ENCODE measurements around the gene LRRC61. TPM values are rescaled to one million over a fixed set of nuclear protein-coding genes. Genes with fewer than 3 reads are reported as not detected.

The LRRC61 gene
- total and polyA plus RNA-seq, 11 donors = 1.8 to 9.4 (median 4.6) TPM

- intact Hi-C loops (cut with DNase I) = no loop called here
- TF ChIP-seq POLR2A (IDR thresholded peaks at IDR 0.05) (no peak), CTCF (IDR thresholded peaks at IDR 0.05) (no peak)
- Histone ChIP-seq H3K4me1 (peaks cover 0 to 8% (median 0%) of the 10 kb centered on the region in 12 donors), H3K27me3 (no peaks in the 10 kb centered on the region), H3K36me3 (peaks cover 0 to 5% (median 0%) of the 10 kb centered on the region in 9 donors), H3K4me3 (no peak overlapping the region), H3K27ac (no peak overlapping the region), H3K9me3 (no peaks in the 10 kb centered on the region)
- ATAC-seq (no peak), DNase-seq (no peak)
- 80 to 83% (median 82%) methylated on average over 22 of the region's 22 CpGs for WGBS, 4 donors
These were observed 6.4 kb downstream of the LRRC61 start for GRCh38 chr7:150329331-150330120.

GRCh38 chr7:150330211-150330885 lies 7.2 kb downstream of the LRRC61 start:
- H3K4me1 ChIP-seq = peaks cover 0 to 1% (median 0%) of the 10 kb centered on the region in 12 donors
- no peak overlapping the region for H3K27ac ChIP-seq
- H3K36me3 ChIP-seq = peaks cover 0 to 5% (median 0%) of the 10 kb centered on the region in 9 donors
- 84 to 97% (median 93%) methylated on average over 9 to 19 of the region's 19 CpGs for WGBS, 4 donors
- no peak for TF ChIP-seq CTCF (IDR thresholded peaks at IDR 0.05)
- TF ChIP-seq POLR2A (IDR thresholded peaks at IDR 0.05) = no peak
- no peak overlapping the region for H3K4me3 ChIP-seq
- DNase-seq (no peak), ATAC-seq (no peak)
- H3K27me3 ChIP-seq = no peaks in the 10 kb centered on the region
- no peaks in the 10 kb centered on the region for H3K9me3 ChIP-seq
- intact Hi-C loops (cut with DNase I) = no loop called here

- DNase-seq (peak in 1 of 5 donors; percentile 54), ATAC-seq (no peak)
- no peaks in the 10 kb centered on the region for H3K9me3 ChIP-seq
- H3K27me3 ChIP-seq = no peaks in the 10 kb centered on the region
- no peak overlapping the region for H3K27ac ChIP-seq
- TF ChIP-seq CTCF (IDR thresholded peaks at IDR 0.05) = no peak
- no peak for TF ChIP-seq POLR2A (IDR thresholded peaks at IDR 0.05)
- peaks cover 0 to 6% (median 0%) of the 10 kb centered on the region in 12 donors for H3K4me1 ChIP-seq
- H3K36me3 ChIP-seq = peaks cover 0 to 5% (median 0%) of the 10 kb centered on the region in 9 donors
- intact Hi-C loops (cut with DNase I) = no loop called here
- WGBS, 4 donors = 92 to 95% (median 94%) methylated on average over 18 of the region's 18 CpGs
- H3K4me3 ChIP-seq = no peak overlapping the region
These were observed 9.9 kb downstream of the LRRC61 start for GRCh38 chr7:150332852-150333635.
